Measurements from ENCODE around the gene CDKL2. TPM values are rescaled to one million over a fixed set of nuclear protein-coding genes. Genes with fewer than 3 reads are reported as not detected.

CDKL2 gene
- total and polyA plus RNA-seq, 2 of the 4 experiments (the other 2 are of a cell fraction) = 0.09 to 0.18 TPM

DNA sequence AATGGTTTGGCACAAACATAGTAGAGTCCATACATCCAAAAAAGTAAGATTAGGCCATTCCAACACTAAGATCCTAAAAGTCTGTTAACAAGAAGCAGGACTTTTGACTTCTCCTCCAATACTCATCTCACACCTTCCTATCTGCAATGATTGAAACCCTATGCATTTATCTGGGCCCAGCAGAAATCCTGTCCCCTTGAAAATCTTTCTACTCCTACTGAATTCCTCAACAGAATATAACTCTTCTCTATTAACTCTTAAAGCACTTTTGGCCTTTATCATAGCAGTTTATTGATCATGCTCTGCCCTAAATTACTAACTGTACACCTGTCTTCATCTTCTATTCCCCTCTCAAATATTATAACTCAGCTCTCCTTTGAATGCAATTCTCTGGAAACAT, 38.3 kb upstream of the CDKL2 start:
- no peaks in the 10 kb centered on the region for H3K36me3 ChIP-seq (ENCODE audit: control insufficient read depth, insufficient read depth, low read length)
- no TSS peak for BruUV-seq (replicated peaks)
- H3K27me3 ChIP-seq (ENCODE audit: control insufficient read depth, insufficient read depth, low read length) = no peaks in the 10 kb centered on the region
- intact Hi-C loops (cut with micrococcal nuclease) = no loop called here
- H3K27ac ChIP-seq (ENCODE audit: insufficient read depth, low read length) = no peak overlapping the region
- no peak overlapping the region for H3K4me2 ChIP-seq (ENCODE audit: low read depth, low read length)
- H2AFZ ChIP-seq (replicated peaks; ENCODE audit: low read length, poor library complexity) = no peak overlapping the region
- H3K23ac ChIP-seq (ENCODE audit: low read depth, low read length) = no peak overlapping the region
- in situ Hi-C loops (cut with MboI; ENCODE audit: low sequenced_read_pairs) = no loop called here
- dilution Hi-C loops (cut with HindIII; ENCODE audit: low sequenced_read_pairs, unreplicated experiment) = no loop called here
- H2BK20ac ChIP-seq (ENCODE audit: low read depth, low read length) = no peak overlapping the region
- no peak overlapping the region for H2BK120ac ChIP-seq (ENCODE audit: low read depth, low read length)
- H3K14ac ChIP-seq (replicated peaks; ENCODE audit: low read depth, low read length) = no peak overlapping the region
- no peak overlapping the region for H3K56ac ChIP-seq (ENCODE audit: extremely low read depth, insufficient read depth, low read length)
- peaks cover 5% of the 10 kb centered on the region for H3K4me1 ChIP-seq (ENCODE audit: control insufficient read depth, insufficient read depth, low read length)
- H2BK5ac ChIP-seq (ENCODE audit: low read depth, low read length, poor library complexity, severe bottlenecking) = no peak overlapping the region
- H3K9me3 ChIP-seq (ENCODE audit: control insufficient read depth, insufficient read depth, low read length) = no peaks in the 10 kb centered on the region
- H2AK5ac ChIP-seq (ENCODE audit: low read depth, low read length) = no peak overlapping the region
- no peak overlapping the region for H4K5ac ChIP-seq (ENCODE audit: low read depth, low read length)
- H3K4ac ChIP-seq (ENCODE audit: low read depth, low read length) = no peak overlapping the region
- POLR2A ChIA-PET (ENCODE audit: unreplicated experiment) = interaction anchor here (0.5 kb wide), 1 partner anchor 49 kb away, joined by 4 read pairs; no protein-coding TSS in a partner anchor
- no peak overlapping the region for H4K91ac ChIP-seq (ENCODE audit: insufficient read depth, low read depth, low read length)
- peaks cover 5% of the 10 kb centered on the region; the same call in 1 of the 2 replicates for H3K9me1 ChIP-seq (ENCODE audit: insufficient read depth, low read length)
- H4K20me1 ChIP-seq (ENCODE audit: insufficient read depth, low read length) = peaks cover 82% of the 10 kb centered on the region
- DNase-seq (no peak), ATAC-seq (ENCODE audit: low read depth) (no peak)
- no peak overlapping the region for H2AK9ac ChIP-seq (replicated peaks; ENCODE audit: low read depth, low read length, poor library complexity)
- TF ChIP-seq FOS (IDR thresholded peaks at IDR 0.05; ENCODE audit: low read depth, low read length) (no peak), RCOR1 (IDR thresholded peaks at IDR 0.05; ENCODE audit: insufficient replicate concordance, low read length) (no peak), RFX5 (IDR thresholded peaks at IDR 0.05; ENCODE audit: low read depth, low read length) (no peak), CEBPB (IDR thresholded peaks at IDR 0.05; ENCODE audit: low read depth, low read length) (no peak), NFE2L2 (IDR thresholded peaks at IDR 0.05; ENCODE audit: low read depth, low read length) (no peak), CHD1 (IDR thresholded peaks at IDR 0.05; ENCODE audit: low read depth, low read length) (no peak), MAFK (IDR thresholded peaks at IDR 0.05; ENCODE audit: low read depth, low read length) (no peak), MXI1 (IDR thresholded peaks at IDR 0.05; ENCODE audit: borderline replicate concordance, low read depth, low read length) (no peak), BHLHE40 (IDR thresholded peaks at IDR 0.05; ENCODE audit: low read depth, low read length) (no peak)
- TF ChIP-seq, protein P1, sequence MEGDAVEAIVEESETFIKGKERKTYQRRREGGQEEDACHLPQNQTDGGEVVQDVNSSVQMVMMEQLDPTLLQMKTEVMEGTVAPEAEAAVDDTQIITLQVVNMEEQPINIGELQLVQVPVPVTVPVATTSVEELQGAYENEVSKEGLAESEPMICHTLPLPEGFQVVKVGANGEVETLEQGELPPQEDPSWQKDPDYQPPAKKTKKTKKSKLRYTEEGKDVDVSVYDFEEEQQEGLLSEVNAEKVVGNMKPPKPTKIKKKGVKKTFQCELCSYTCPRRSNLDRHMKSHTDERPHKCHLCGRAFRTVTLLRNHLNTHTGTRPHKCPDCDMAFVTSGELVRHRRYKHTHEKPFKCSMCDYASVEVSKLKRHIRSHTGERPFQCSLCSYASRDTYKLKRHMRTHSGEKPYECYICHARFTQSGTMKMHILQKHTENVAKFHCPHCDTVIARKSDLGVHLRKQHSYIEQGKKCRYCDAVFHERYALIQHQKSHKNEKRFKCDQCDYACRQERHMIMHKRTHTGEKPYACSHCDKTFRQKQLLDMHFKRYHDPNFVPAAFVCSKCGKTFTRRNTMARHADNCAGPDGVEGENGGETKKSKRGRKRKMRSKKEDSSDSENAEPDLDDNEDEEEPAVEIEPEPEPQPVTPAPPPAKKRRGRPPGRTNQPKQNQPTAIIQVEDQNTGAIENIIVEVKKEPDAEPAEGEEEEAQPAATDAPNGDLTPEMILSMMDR (conservative IDR thresholded peaks at IDR 0.05; ENCODE audit: low read depth, low read length) = no peak
- TF ChIP-seq, protein P2, sequence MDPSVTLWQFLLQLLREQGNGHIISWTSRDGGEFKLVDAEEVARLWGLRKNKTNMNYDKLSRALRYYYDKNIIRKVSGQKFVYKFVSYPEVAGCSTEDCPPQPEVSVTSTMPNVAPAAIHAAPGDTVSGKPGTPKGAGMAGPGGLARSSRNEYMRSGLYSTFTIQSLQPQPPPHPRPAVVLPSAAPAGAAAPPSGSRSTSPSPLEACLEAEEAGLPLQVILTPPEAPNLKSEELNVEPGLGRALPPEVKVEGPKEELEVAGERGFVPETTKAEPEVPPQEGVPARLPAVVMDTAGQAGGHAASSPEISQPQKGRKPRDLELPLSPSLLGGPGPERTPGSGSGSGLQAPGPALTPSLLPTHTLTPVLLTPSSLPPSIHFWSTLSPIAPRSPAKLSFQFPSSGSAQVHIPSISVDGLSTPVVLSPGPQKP (IDR thresholded peaks at IDR 0.05; ENCODE audit: borderline replicate concordance, low read depth, low read length) = no peak
- CTCF ChIA-PET = interaction anchor here (0.6 to 0.9 kb wide), 2 partner anchors 56 to 1171 kb away, joined by 3 to 4 read pairs; partner anchors contain the start of gene USO1
- H3K18ac ChIP-seq (ENCODE audit: low read depth, low read length) = no peak overlapping the region
- no peak overlapping the region for H3K9ac ChIP-seq (ENCODE audit: low read depth, low read length)
- H2BK15ac ChIP-seq (ENCODE audit: low read depth, low read length) = no peak overlapping the region
- no peak overlapping the region for H3K4me3 ChIP-seq (ENCODE audit: insufficient read depth, low read depth, low read length)
- H3K79me1 ChIP-seq (ENCODE audit: low read depth in 1 of 2, low read length in 2 of 2) = peaks cover 0 to 61% of the 10 kb centered on the region in 2 experiments; a peak in 2 of 4 replicates
- H4K8ac ChIP-seq (ENCODE audit: low read depth in 2 of 2, low read length in 2 of 2) = no peak overlapping the region

All from IMR-90 (cell line).